HL-60/S4 (cell line): ENCODE data around the gene PKD1.

Experiments
- in situ Hi-C: fragments of 300-500 bp; cut with MboI; formaldehyde crosslinking; loops from 2 replicates; pipeline ENCODE4 v1.14.3; 2022; ENCODE audit warnings: low sequenced_read_pairs

The PKD1 gene

GRCh38 chr16:2170587-2171435 lies 35.1 kb upstream of the PKD1 start:
- in situ Hi-C loops: no loop called here

- in situ Hi-C loops: no loop called here
Measured at GRCh38 chr16:2170080-2170479, 34.4 kb upstream of the PKD1 start.

DNA sequence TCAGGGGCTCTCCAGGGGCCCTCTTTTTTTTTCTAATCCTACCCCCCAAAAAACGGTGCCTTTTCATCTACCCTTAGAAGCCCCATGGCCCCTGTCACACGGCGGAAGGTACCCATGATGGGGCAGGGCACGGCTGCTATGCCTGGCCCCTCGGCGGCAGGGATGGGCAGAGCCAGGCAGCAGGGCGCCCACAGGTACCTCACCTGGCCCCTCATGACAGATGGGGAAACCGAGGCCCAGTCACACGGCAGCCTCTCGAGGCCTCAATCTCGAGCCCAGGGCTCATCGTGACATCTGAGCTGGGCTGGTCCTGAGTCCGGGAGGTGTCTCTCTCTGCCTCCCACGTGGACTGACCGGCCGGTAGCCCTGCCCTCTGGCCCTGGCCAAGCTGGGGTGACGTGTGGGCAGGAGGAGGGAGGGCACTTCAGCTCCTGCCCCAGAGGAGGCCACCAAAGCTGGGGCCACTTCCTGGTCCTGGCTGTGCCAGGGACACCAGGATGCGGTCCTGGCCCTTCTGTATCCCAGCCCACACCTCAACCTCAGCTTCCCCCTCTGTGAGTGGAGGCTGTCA lies 31.5 kb upstream of the PKD1 start:
- in situ Hi-C loops: no loop called here

DNA sequence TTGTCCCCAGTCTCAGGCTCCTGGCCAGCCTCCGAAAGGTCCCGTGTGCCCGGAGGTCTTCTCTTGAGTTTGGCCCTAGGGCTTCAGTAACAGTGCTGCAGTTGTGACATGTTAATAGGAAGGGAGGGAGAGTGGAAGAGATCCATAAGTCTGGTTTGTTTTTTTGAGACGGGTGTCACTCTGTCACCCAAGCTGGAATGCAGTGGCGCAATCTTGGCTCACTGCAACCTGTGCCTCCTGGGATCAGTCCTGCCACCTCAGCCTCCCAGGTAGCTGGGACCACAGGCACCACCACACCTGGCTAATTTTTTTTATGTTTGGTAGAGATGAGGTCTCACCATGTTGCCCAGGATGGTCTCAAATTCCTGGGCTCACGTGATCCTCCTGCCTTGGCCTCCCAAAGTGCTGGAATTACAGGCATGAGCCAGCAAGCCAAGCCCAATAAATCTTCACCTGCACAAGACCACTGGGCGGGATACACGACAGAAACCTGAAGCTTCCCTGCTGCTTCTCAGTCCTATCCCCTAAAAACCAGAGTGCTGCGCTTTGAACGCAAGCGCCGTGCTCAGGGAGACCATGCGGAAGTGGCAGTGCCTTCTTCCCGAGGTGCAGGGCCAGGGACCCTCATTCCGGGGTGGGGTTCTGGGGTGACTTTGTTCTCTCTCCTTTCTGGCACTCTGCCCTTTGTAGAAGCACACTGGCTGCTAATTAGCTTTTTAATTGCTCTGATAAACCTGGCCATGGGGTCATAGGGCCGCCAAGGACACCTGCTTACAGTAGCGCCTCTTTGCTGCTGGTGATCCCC lies 30.8 kb upstream of the PKD1 start:
- in situ Hi-C loops: no loop called here

GRCh38 chr16:2165861-2166260 lies 30.2 kb upstream of the PKD1 start:
- in situ Hi-C loops: no loop called here

DNA sequence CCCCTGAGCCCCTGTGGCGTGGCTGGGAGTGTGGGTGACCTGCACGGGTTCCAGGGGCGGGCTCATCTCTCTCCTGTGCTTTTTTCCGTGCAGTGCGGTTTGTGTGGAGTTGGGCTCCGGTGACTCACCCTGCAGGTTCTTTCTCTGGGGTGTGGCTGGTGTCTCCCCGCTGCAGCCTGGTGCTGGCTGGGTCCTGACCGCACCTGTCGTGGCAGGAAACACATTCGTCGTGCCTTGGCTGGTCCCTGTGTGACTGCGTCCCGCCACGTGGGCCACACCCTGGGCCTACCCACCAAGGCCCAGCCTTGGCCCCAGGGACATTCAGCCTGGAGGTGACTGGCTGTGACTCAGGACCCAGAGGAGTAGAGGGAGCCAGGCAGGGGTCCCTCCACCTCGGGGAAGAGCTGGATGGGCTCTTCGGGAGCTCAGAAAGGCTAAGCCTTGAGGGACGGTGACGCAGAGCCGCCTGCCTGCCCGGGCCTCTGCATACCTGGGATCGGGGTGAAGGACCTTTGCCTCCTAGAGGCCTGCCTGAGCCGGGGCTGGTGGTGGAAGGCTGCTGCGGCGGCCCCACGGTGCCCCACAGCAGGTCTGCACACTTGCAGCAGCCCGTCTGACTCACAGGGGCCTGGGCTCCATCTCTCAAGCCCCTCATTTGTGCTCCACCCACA lies 27.6 kb upstream of the PKD1 start:
- in situ Hi-C loops: no loop called here

DNA sequence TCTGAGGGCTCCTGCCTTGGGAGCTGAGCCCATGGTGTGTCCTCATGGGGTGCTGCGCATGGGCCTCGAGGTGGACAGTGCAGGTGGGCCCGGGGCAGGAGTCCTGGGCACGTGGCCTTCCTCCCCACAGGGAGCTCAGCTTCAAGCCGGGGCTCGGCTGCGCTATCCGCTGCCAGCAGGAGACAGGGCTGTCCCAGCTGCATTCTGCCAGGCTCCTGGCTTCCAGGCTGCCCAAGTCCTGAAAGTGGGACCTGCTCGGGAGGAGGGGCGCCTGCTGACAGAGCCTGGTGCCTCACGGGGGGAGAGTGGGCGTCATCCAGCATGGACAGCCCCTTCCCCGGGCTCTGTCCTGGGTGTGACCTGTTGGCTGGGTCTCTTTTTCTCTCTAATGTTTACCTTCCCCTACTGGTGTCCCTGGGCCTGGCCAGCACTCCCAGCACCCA lies 27.0 kb upstream of the PKD1 start:
- in situ Hi-C loops: no loop called here

DNA sequence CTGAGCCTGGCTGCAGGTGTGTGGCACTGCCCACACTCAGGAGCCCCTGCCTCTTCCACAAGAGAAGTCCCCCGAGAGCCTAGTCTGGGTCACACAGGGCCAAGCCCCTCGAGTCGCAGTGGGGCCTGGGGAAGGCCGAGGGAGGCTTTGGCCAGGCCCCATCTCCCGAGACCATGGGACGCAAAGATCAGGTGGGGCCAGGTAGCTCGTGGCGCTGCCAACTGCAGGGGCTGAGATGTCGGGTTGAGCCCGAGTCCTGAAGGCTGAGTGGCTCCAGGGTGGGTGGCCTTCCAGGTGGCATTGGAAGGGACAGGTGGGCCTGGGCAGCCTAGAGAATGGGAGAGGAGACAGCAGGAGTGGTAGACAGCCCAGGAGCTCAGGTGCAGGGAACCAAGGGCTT lies 26.2 kb upstream of the PKD1 start:
- in situ Hi-C loops: no loop called here

- in situ Hi-C loops: no loop called here
Measured at GRCh38 chr16:2160915-2161551, 25.3 kb upstream of the PKD1 start.

DNA sequence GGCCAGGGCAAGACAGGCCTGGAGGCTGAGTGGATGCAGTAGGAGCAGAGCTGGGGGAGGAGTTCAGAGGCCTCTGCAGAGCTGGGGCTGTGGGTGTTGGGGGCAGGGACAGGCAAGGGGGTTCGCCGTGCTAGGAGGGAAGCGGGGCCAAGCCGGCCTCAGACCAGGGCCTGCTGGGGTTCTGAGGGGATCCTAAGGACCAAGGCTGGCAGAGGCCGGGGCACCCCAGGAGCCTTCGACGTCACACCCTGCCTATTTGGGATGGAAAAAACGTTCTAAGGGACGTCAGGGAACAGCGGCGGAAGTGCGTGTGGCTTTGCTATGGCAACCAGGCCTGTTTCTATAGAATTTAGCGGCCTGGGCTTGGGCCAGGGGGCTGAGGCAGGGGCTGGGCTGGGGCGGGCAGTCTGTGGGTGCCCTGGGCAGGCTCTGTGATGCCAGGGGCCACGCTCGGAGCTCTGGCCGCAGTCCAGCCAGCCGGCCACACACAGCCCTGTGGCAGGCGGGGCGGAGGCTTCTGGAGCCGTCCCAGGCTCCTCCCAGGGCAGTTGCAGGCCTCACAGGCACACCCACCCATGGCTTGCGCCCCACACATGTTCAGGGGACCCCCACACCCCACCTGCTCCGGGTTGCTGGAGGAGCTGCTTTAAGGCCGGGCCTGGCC lies 23.6 kb upstream of the PKD1 start:
- in situ Hi-C loops: no loop called here

- in situ Hi-C loops: no loop called here
Measured at GRCh38 chr16:2158262-2158638, 22.6 kb upstream of the PKD1 start.

GRCh38 chr16:2157480-2158261 lies 22.0 kb upstream of the PKD1 start:
- in situ Hi-C loops: no loop called here

GRCh38 chr16:2156849-2157224 lies 21.1 kb upstream of the PKD1 start:
- in situ Hi-C loops: no loop called here

- in situ Hi-C loops: no loop called here
Measured at GRCh38 chr16:2155977-2156848, 20.5 kb upstream of the PKD1 start.

GRCh38 chr16:2155091-2155950 lies 19.6 kb upstream of the PKD1 start, which contains the start of gene TRAF7:
Gene TRAF7, plus strand, starts transcription at chr16:2155782. Its CDS starts 8,139 bp downstream, at chr16:2163921.
- in situ Hi-C loops: no loop called here

DNA sequence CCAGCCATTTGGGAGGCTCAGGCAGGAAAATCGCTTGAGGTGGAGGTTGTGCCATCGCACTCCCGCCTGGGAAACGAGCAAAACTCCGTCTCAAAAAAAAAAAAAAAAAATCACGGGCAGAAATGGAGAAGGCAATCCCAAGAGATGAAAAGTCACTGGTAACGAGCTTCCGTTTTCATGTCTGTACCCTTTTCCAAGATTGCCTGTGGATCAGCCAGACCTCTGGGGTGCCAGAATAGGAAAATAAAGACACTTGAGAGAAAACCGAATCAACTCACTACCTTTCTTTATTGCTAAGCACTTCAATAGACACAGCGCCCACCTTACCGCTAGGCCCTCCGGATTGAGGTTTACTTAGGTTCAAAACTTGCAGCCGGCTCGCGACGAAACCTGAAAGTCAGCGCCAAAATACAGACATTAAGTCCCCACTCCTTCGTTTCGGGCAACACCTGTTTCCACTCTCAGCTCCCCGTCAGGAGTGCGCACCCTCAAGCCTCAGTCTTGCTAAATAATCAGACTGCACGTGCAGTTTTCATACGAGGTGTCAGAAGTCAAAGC lies 18.9 kb upstream of the PKD1 start:
- in situ Hi-C loops: no loop called here
